ENCODE results near the gene NHSL2.

DNA sequence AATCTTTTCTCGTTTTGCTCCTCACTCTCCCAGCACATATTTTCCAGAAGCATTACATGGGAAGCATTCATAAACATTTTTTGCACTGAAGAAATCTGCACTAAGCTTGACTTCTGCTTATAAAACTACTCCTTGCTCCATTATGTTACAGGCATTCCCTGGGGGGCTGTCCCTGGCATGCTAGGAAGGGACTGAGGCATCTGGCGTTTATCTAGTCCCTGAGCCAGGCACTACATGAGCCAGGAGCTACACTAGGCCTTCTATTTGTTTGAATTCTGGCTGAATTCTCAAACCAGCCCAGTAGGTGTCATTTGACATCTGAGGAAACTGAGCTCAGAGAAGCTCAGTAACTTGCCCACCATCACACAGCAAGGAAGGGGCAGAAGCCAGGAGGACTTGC, 43.3 kb downstream of the NHSL2 start:
- TF ChIP-seq, protein P1, sequence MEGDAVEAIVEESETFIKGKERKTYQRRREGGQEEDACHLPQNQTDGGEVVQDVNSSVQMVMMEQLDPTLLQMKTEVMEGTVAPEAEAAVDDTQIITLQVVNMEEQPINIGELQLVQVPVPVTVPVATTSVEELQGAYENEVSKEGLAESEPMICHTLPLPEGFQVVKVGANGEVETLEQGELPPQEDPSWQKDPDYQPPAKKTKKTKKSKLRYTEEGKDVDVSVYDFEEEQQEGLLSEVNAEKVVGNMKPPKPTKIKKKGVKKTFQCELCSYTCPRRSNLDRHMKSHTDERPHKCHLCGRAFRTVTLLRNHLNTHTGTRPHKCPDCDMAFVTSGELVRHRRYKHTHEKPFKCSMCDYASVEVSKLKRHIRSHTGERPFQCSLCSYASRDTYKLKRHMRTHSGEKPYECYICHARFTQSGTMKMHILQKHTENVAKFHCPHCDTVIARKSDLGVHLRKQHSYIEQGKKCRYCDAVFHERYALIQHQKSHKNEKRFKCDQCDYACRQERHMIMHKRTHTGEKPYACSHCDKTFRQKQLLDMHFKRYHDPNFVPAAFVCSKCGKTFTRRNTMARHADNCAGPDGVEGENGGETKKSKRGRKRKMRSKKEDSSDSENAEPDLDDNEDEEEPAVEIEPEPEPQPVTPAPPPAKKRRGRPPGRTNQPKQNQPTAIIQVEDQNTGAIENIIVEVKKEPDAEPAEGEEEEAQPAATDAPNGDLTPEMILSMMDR (IDR thresholded peaks at IDR 0.05) = no peak
- no peak for TF ChIP-seq POLR2A (IDR thresholded peaks at IDR 0.05)

Data from uterus (tissue), 2 donors.